ENCODE measurements around the gene GSTCD. TPM values are rescaled to one million over a fixed set of nuclear protein-coding genes. Genes with fewer than 3 reads are reported as not detected.

Gene GSTCD
- total RNA-seq, 1 experiment from 2014 or later, result 21.3 TPM

DNA sequence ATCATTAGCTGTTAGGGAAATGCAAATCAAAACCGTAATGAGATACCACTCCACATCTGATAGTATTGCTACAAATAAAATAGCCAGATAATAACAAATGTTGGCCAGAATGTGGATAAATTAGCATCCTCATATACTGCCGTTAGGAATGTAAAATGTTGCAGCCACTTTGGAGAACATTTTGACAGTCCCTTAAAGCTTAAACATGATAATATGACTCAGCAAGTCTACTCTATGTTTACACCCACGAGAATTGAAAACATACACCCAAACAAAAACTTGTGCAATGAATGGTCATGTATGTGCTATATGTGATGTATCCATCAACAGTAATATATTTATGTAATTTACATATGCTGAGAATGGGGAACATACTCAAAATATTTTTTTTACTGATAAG, 78.2 kb downstream of the GSTCD start:
- Histone ChIP-seq H3K4me1 (no peaks in the 10 kb centered on the region), H3K27me3 (replicated peaks; ENCODE audit: control insufficient read depth, insufficient read depth, low read length) (no peaks in the 10 kb centered on the region), H3K36me3 (ENCODE audit: control insufficient read depth, insufficient read depth, low read length) (no peaks in the 10 kb centered on the region), H3K4me3 (ENCODE audit: low read depth, low read length) (no peak overlapping the region), H3K9me3 (no peaks in the 10 kb centered on the region)
- Mint-ChIP-seq H3K27me3 (ENCODE audit: insufficient read depth, unreplicated experiment) (no peaks in the 10 kb centered on the region), H3K27ac (ENCODE audit: unreplicated experiment) (no peak overlapping the region), H3K36me3 (ENCODE audit: insufficient read depth, unreplicated experiment) (no peaks in the 10 kb centered on the region), H3K4me1 (ENCODE audit: low read depth, unreplicated experiment) (no peaks in the 10 kb centered on the region), H3K4me3 (ENCODE audit: unreplicated experiment) (no peak overlapping the region), H3K9me3 (ENCODE audit: unreplicated experiment) (no peaks in the 10 kb centered on the region)
- intact Hi-C loops (cut with micrococcal nuclease; ENCODE audit: unreplicated experiment), result no loop called here
- ChIA-PET POLR2A (no interaction called here), CTCF (no interaction called here)
- TF ChIP-seq, protein P1, sequence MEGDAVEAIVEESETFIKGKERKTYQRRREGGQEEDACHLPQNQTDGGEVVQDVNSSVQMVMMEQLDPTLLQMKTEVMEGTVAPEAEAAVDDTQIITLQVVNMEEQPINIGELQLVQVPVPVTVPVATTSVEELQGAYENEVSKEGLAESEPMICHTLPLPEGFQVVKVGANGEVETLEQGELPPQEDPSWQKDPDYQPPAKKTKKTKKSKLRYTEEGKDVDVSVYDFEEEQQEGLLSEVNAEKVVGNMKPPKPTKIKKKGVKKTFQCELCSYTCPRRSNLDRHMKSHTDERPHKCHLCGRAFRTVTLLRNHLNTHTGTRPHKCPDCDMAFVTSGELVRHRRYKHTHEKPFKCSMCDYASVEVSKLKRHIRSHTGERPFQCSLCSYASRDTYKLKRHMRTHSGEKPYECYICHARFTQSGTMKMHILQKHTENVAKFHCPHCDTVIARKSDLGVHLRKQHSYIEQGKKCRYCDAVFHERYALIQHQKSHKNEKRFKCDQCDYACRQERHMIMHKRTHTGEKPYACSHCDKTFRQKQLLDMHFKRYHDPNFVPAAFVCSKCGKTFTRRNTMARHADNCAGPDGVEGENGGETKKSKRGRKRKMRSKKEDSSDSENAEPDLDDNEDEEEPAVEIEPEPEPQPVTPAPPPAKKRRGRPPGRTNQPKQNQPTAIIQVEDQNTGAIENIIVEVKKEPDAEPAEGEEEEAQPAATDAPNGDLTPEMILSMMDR (IDR thresholded peaks at IDR 0.05; ENCODE audit: insufficient read depth in 1 of 2, low read depth in 1 of 2, low read length in 1 of 2, severe bottlenecking in 1 of 2, unreplicated experiment in 1 of 2), result no peak
- no peak for DNase-seq
- BruUV-seq (replicated peaks), result no TSS peak

DNA sequence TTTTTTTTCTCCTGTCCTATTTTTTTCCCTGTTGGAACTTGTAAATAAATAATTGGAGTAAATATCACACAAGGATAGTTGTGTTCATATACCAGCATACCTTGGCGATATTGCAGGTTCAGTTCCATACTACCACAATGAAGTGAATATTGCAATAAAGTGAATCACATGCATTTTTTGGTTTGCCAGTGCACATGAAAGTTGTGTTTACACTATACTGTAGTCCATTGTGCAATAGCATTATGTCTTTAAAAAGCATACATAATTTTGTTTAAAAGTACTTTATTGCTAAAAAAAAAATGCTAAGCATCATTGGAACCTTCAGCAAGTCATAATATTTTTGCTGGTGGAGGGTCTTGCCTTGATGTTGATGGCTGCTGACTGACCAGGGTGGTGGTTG, 88.6 kb downstream of the GSTCD start:
- CTCF ChIA-PET, result no interaction called here

DNA sequence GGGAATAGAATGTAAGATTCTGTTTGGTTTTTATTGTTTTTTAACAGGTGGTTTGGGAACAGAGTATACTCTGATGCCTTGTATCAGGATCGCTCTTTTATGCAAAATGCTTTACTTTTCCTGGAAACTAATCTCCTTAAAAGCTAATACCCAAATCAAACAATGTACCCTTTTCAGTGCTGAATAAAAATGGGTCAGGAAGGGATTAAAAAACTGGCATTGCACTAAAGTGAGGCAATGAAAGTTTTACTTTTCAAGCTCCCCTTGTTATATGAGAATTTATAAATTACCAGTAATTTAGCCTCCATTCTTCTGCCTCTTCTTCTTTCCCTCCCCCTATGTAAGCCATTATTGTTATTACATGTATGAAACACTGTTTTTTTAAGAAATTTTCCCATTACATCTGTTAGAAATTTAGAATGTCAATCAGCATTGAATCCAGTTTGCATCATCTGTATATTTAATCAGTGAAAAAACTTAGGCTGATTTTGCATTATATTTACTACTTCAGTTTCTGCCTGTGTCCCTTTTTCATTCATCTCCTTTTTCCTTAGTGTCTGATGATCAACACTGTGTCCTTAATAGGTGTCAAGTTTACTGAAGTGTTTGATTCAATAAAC, 97.0 kb downstream of the GSTCD start:
- ChIA-PET CTCF (no interaction called here), POLR2A (no interaction called here)
- TF ChIP-seq, protein P1 (IDR thresholded peaks at IDR 0.05; ENCODE audit: insufficient read depth in 1 of 2, low read depth in 1 of 2, low read length in 1 of 2, severe bottlenecking in 1 of 2, unreplicated experiment in 1 of 2), result no peak
- DNase-seq, result no peak
- no peak overlapping the region for H3K4me3 ChIP-seq (ENCODE audit: low read depth, low read length)
- Mint-ChIP-seq H3K27ac (ENCODE audit: unreplicated experiment) (no peak overlapping the region), H3K4me3 (ENCODE audit: unreplicated experiment) (no peak overlapping the region), H3K4me1 (ENCODE audit: low read depth, unreplicated experiment) (peaks cover 17% of the 10 kb centered on the region), H3K27me3 (ENCODE audit: insufficient read depth, unreplicated experiment) (no peaks in the 10 kb centered on the region), H3K9me3 (ENCODE audit: unreplicated experiment) (no peaks in the 10 kb centered on the region), H3K36me3 (ENCODE audit: insufficient read depth, unreplicated experiment) (no peaks in the 10 kb centered on the region)
- H3K4me1 ChIP-seq, result no peaks in the 10 kb centered on the region
- H3K36me3 ChIP-seq (ENCODE audit: control insufficient read depth, insufficient read depth, low read length), result no peaks in the 10 kb centered on the region
- H3K9me3 ChIP-seq, result no peaks in the 10 kb centered on the region
- H3K27me3 ChIP-seq (replicated peaks; ENCODE audit: control insufficient read depth, insufficient read depth, low read length), result no peaks in the 10 kb centered on the region
- intact Hi-C loops (cut with micrococcal nuclease; ENCODE audit: unreplicated experiment), result no loop called here
- BruUV-seq (replicated peaks), result no TSS peak

More for the DNA sequence above, 88.6 kb downstream of the GSTCD start:
- H3K9me3 Mint-ChIP-seq (ENCODE audit: unreplicated experiment), result peaks cover 10% of the 10 kb centered on the region
- no peak for DNase-seq
- H3K27me3 ChIP-seq (replicated peaks; ENCODE audit: control insufficient read depth, insufficient read depth, low read length), result no peaks in the 10 kb centered on the region
- H3K36me3 ChIP-seq (ENCODE audit: control insufficient read depth, insufficient read depth, low read length), result no peaks in the 10 kb centered on the region
- no peaks in the 10 kb centered on the region for H3K9me3 ChIP-seq
- no peak overlapping the region for H3K27ac Mint-ChIP-seq (ENCODE audit: unreplicated experiment)
- no peaks in the 10 kb centered on the region for H3K4me1 ChIP-seq
- H3K4me3 Mint-ChIP-seq (ENCODE audit: unreplicated experiment), result no peak overlapping the region
- POLR2A ChIA-PET, result no interaction called here
- no TSS peak for BruUV-seq (replicated peaks)
- no peaks in the 10 kb centered on the region for H3K27me3 Mint-ChIP-seq (ENCODE audit: insufficient read depth, unreplicated experiment)
- no peaks in the 10 kb centered on the region for H3K4me1 Mint-ChIP-seq (ENCODE audit: low read depth, unreplicated experiment)
- H3K4me3 ChIP-seq (ENCODE audit: low read depth, low read length), result no peak overlapping the region
- TF ChIP-seq, protein P1 (IDR thresholded peaks at IDR 0.05; ENCODE audit: insufficient read depth in 1 of 2, low read depth in 1 of 2, low read length in 1 of 2, severe bottlenecking in 1 of 2, unreplicated experiment in 1 of 2), result no peak
- intact Hi-C loops (cut with micrococcal nuclease; ENCODE audit: unreplicated experiment), result no loop called here
- peaks cover 6% of the 10 kb centered on the region for H3K36me3 Mint-ChIP-seq (ENCODE audit: insufficient read depth, unreplicated experiment)
